Superior temporal gyrus (tissue), 1 donor: ENCODE data around the gene DCDC2.
"Not testable (repeated sequence)": the region's sequence is repeated elsewhere in the genome, so short reads cannot be mapped to it uniquely, and the experiment has no call there.

Experiments
- DNase-seq: peaks from one replicate; pipeline ENCODE4 v3.0.0-alpha.2; 2016; ENCODE audit errors: extremely low spot score

Gene DCDC2

DNA sequence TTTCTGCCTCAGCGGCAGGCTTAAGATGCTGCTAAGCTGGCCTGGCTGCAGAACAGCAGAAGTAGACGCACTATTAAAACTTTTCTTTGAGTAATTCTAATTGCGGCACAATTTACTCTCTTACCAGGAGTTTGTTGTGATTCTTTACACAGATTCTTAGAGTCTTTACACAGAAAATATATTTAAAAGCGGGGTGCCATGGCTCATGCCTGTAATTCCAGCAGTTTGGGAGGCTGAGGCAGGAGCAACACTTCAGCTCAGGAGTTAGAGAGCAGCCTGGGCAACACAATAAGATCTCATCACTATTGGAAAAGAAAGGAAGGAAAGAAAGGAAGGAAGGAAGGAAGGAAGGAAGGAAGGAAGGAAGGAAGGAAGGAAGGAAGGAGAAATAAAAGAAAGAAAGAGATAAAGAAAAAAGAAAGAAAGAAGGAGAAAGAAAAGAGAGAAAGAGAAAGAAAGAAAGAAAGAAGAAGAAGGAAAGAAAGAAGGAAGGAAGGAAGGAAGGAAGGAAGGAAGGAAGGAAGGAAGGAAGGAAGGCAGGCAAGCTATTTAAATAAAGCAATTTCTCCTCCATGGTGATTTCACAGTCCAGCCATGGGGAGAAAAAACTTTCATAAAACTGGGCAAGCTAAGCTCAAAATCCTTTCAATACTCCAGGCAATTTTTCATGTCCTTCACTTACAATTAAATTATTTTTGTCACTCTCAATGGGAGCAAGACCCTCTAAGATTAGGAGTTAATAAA lies 23.8 kb upstream of the DCDC2 start:
- DNase-seq, result no peak

- no peak for DNase-seq
These were observed 20.7 kb upstream of the DCDC2 start for GRCh38 chr6:24378473-24379097.

- no peak for DNase-seq
These were observed 19.0 kb upstream of the DCDC2 start for GRCh38 chr6:24376871-24377270.

DNA sequence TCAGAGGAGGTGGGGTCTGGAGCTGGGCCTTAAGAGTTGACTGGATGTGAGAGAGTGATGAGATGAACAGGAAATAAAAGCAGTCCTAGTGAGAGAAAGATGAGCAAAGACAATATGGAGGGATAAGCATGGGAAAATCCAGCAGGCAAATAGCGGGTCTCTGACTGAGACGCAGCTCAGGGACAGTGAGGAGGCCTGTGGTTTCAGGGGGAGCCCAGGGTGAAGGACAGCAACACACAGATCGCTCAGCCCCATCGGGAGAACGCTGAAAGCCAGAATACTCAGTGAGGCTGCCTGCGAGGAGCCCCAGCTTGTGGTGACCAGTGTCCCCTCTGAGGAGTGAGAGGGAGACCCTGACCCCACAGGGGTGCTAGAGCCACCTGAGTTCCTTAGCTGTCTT lies 16.8 kb upstream of the DCDC2 start:
- DNase-seq, result no peak

GRCh38 chr6:24365103-24365633 lies 7.3 kb upstream of the DCDC2 start:
- not testable (repeated sequence) for DNase-seq

GRCh38 chr6:24362363-24362762 lies 4.5 kb upstream of the DCDC2 start:
- DNase-seq, result not testable (repeated sequence)

DNA sequence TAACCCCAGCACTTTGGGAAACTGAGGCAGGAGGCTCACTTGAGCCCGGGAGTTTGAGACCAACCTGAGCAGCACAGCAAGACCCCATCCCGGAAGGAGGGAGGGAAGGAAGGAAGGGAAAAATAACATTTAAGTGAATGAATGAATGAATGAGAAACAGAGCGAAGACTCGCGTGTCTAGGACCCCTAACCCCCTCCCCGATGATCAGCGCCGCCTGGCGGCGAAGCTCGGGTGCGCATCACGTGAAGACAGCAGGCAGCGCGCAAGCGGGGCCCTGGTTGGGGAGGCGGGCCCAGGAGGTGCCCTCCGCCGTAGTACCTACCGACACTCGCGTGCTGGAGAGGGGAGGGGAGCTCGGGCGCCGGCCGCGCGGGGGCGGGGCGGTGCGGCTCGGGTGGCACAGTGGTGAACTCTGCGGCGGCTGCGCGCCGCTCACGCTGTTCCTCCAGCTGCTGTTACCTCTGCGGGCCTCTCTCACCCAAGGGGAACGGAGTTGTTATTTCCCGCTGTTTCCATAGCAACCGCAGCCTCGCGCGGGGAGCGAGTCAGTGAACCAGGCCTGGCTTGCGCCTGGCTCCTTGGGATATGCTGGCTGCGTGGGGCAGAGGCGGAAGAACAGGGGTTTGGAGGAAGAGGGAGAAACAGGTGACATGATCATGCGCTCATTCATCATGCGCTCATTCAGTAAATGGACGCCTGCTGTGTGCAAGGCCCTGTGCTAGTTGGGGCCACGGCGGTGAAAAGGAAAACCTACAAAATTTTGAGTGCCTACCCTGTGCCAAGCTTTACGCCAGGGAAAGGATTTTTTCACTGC lies 2.0 kb upstream of the DCDC2 start:
- peak; percentile 64 for DNase-seq

DNA sequence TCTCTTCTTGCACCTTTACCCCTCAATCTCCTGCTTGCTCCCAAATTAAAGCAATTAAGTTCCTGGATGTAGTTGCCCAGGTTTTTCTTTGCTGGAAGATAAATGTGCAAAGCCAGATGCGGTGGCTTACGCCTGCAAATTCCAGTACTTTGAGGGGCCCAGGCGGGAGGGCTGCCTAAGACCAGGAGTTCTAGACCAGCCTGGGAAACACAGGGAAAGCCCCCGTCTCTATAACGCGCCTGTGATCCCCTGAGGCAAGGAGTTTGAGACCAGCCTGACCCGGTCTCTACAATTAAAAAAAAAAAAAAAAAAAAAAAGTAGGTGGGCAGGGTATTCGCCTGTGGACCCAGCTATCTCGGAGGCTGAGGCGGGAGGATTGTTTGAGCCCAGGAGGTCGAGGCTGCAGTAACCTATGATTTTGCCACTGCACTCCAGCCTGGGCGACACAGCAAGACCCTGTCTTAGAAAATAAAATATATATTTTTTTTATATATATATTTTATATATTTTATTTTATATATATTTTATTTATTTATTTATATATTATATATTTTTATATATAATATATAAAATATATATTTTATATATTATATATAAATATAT lies 461 bp upstream of the DCDC2 start:
- no peak for DNase-seq

DNA sequence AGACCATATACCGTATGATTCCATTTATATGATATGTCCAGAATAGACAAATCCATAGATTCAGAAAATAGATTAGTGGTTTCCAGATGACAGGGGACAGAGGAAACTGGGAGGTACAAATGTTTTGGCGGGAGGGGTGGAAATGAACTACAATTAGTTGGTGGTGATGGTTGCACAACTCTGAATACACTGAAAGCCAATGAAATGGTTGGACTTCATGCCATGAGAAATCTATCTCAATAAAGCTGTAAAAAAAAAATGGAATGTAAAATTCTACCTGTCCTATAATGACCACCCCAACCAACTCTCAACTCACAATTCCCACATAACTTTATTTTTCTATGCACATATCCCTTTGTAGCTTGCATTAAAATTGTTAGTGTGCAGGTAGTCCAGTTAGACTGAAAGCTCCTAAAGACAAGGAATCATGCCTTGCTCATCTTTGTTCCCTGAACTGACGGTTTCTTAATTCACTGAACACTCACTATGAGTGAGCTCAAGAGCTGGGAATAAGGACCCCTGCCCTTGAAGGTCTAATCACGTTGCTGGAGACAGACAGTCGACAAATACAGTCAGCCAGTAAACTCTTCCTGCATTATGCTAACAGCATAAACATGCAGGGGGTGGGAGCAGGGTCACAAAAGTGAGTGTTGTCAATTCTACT lies 1.4 kb downstream of the DCDC2 start:
- DNase-seq, result peak; percentile 37

- DNase-seq, result no peak
These were observed 2.5 kb downstream of the DCDC2 start for GRCh38 chr6:24355393-24355792.

GRCh38 chr6:24353861-24354260 lies 4.0 kb downstream of the DCDC2 start:
- peak; percentile 24 for DNase-seq

GRCh38 chr6:24352434-24352833 lies 5.4 kb downstream of the DCDC2 start:
- no peak for DNase-seq

- no peak for DNase-seq
These were observed 12.9 kb downstream of the DCDC2 start for GRCh38 chr6:24344976-24345375.

GRCh38 chr6:24340998-24341938 lies 16.6 kb downstream of the DCDC2 start:
- no peak for DNase-seq

GRCh38 chr6:24339932-24340331 lies 17.9 kb downstream of the DCDC2 start:
- no peak for DNase-seq

DNA sequence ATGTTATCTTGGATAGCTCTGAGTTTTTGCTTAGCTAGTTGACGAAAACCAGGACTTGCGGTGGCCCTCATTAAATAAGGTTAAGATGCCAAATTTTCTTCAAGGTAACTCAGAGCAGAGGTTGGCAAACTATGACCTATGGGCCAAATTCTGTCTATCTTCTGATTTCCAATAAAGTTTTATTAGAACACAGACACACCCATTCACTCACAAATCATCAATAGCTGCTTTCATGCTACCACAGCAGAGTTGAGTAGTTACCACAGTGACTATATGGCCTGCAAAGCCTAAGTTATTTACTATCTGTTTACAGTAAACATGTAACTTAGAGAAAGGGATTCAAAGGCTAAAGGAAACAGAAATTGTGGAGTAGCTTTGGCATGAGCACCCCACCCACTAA lies 23.6 kb downstream of the DCDC2 start:
- no peak for DNase-seq

DNA sequence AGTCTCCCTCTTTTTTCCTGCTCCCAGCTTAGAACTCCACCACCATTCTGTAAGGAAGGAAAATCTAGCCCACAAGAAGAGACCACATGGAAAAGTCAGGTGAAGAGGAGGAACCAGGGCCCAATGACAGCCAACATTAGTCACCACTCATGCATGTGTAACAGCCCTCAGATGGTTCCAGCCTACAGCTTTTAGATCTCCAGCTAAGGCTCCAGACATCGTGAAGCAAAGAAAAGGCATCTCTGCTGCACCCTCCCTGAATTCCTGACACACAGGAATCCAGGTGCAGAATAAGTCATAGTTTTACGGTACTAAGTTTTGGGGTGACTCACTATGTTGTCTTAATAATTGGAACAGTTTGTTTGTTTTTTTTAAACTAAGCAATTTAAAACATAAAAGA lies 25.5 kb downstream of the DCDC2 start:
- peak; percentile 47 for DNase-seq

DNA sequence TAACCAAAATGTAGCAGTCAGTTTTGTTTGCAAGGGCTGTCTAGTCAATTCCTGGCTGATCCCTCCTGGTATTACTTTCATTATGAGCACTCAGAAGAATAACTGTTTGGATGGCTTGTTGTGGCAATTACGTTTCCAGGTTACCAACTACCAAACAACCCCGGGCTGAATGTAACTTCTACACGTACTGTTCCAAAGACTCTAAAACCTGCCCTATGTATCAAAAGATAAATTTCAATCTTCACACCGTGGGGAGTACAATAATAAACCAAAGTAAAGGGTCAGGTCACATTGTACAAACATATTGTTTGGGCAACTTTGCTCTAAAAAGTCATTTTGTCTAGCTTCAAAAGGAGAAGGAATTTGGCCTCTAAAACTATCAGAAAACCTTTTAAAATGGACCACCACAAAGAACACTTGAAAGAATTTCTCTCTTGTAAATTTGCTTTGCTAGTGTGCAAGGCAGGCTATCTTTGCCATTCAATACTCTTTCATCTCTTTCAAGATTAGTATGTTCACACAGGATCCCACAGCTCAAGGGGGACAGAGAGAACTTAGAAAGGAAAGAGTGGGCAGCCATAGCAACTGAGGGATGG lies 27.6 kb downstream of the DCDC2 start:
- no peak for DNase-seq

DNA sequence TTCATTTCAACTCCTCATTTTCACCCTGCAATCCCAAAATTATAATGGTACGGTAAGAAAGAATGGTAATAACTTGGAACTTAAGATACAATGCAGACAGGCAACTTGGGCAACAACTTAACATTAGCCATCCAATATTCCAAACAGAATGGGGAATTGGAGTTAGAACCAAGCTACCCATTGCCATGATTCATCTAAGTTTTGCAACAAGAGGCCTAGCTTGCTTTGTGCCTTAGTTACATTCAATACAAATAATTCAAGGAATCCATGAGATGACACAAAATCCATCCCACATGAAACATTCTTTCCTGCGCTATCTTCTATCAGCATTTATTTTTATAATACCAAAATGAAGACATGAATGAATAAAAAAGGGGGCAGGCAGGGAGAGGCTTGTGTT lies 28.4 kb downstream of the DCDC2 start:
- DNase-seq, result no peak

DNA sequence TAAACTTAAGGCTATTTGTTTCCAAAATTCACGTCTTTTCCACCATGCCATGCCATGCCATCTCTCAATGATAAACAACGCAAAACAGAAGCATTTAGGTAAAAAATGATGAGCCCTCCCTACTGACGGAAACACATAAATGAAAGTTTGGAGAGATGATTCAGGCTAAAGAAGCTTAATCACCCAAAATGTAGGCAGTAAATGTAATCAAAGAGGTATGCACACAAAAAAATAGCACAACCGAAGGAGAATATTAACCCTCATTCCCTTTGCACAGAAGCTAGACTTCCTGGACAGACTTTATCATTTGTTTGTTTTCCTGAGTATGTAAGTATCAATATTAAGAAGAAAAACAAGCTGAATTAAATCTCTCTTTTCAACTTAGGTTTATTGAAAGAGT lies 28.8 kb downstream of the DCDC2 start:
- DNase-seq, result no peak
